GM18951 (cell line): ENCODE data around the gene NRIP1.

Source experiments
- POLR2A ChIP-seq: IDR thresholded peaks from 4 replicates; pipeline ENCODE4 v1.6.1; 2011; ENCODE audit warnings: mild to moderate bottlenecking; ENCODE audit not compliant: insufficient read length, insufficient read depth; ENCODE audit errors: extremely low read depth
- in situ Hi-C: fragments of 300-500 bp; cut with MboI; formaldehyde crosslinking; loops from one replicate; pipeline ENCODE4 v1.12.0; 2022; ENCODE audit warnings: low sequenced_read_pairs, mixed read lengths, inconsistent platforms; ENCODE audit not compliant: unreplicated experiment

NRIP1 gene

GRCh38 chr21:15022608-15023261 lies 42.1 kb downstream of the NRIP1 start:
- in situ Hi-C loops: no loop called here

GRCh38 chr21:15020797-15021196 lies 44.0 kb downstream of the NRIP1 start:
- in situ Hi-C loops: no loop called here
- no peak for TF ChIP-seq POLR2A

More at GRCh38 chr21:15022608-15023261, 42.1 kb downstream of the NRIP1 start:
- TF ChIP-seq POLR2A: no peak

DNA sequence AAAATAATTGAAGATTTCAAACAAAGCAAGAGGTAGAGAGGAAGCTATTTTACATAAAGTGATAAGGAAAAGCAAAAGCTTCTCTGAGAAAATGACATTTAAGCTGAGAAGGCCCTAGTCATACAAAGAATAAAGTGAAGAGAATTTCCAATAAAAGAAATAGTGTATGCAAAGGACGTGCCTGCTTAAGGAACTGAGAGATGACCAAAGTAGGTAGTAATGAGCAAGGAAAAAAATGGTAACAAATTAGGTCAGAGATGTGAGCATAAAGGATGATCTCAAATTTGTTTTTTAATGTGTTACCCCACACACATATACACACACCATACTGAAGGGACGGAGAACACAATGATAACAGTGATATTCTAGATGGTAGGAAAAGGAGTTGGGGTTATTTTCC lies 46.4 kb downstream of the NRIP1 start:
- in situ Hi-C loops: no loop called here

DNA sequence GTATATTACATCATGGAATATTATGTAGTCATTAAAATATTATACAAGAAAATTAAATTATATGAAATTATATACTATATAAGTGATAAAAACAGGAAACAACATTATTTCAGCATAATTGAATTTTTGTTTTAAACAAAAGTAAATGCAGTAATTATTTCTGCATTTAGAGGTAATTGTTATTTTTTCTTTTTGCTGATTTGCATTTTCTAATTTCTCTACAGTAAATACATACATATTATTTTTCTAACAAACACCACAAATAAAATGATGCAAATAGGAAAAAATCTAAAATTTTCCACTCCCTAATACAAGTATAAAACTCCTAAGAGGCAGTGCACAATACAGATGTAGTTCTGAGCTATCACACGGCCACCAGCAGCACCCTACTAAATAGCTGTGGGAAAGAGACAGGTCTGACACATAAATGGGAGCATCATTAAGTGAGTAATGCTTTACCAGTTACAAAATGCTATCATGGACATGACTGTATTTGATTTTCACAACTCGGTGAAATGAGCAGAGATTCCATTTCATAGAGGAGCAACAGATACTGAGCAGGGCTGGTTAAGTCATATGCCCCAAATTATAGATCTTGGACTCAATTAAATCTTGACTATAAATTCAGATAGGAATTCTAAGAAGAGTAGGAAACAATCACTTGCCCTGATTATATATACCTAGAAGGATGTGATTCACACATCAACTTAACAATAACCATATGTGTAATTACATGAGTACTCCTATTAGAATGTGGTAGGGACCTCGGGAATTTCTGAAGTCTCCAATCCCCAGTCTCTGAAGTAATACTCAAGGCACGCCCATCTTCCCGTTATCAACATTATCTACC lies 49.0 kb downstream of the NRIP1 start:
- TF ChIP-seq POLR2A: no peak
- in situ Hi-C loops: no loop called here

More for the DNA sequence above, 46.4 kb downstream of the NRIP1 start:
- TF ChIP-seq POLR2A: no peak

GRCh38 chr21:15014221-15014620 lies 50.6 kb downstream of the NRIP1 start:
- in situ Hi-C loops: no loop called here
- TF ChIP-seq POLR2A: no peak

DNA sequence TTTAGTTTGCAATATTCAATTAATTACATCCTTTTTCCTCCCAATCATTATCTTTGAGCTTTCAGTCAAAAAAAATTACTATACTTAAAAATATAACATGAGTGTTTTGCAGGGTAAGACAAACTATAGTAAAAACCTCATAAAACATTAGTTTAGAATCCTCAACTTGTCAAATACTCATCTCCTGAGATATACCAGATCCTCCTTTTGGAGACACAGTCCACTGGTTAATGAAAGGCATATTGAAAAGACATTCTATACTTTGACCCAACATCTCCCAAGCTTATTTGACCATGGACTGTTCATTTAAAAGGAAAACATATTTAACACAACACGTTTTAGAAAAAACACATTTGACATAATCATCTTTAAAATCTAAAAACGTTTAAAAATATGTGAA lies 52.8 kb downstream of the NRIP1 start:
- no peak for TF ChIP-seq POLR2A
- in situ Hi-C loops: no loop called here

GRCh38 chr21:15010645-15011044 lies 54.2 kb downstream of the NRIP1 start:
- in situ Hi-C loops: no loop called here
- TF ChIP-seq POLR2A: no peak

- in situ Hi-C loops: no loop called here
- no peak for TF ChIP-seq POLR2A
Measured at GRCh38 chr21:15009837-15010363, 54.9 kb downstream of the NRIP1 start.

DNA sequence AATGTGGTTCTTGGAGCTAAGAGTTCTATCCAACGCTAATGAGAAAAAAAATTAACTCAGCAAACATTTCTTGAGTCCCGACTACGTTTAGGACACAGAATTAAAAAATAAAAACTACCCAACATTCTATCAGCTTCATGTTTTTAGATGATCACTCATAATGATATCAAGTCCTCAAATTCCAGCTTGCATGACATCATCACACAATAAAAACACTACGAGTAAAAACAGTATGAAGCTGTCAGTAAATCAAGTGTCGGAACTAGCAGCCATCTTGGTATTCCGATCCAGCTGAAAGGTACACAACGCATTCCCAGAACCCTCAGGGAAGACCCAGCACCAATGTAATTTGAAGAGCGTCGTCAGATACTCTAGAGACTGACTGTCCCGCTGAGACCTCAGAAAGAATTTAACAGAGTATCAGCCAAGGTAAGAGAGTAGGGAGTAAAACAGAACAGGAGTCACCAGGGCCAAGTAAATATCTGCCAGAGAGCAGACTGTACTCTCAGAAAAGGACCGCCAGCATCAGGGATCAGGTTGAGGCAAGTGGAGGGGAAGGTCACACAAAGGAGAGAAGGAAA lies 57.0 kb downstream of the NRIP1 start:
- in situ Hi-C loops: no loop called here

DNA sequence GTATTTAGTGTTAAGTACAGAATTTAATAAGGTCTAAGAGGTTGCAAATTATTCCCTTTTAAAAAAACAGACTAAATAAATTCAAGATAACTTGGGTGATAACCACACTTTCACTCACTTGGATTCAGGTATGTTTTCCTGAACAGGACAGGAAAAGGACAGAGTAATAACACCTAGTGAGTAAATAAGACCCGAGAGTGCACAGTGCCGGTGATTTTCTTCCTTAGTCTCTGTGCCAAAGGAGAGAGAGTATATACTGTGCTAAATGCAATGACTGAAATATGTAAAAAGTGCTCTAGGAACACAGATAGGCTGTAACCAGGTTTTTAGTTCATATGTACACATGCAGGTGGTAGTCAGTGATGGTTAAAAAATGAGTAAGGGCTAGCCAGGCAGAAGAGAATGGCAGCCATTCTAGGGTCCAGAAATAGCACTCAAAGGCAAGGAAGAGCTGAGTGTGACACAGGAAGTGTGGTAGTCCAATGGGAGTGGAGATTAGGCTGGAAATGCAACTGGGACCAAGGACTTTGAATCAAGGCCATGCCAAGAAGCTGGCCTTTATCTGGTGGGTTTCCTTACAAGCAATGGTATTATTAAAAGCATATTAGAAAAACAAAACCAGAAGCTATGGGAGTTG lies 58.1 kb downstream of the NRIP1 start:
- in situ Hi-C loops: no loop called here

More for the DNA sequence above, 57.0 kb downstream of the NRIP1 start:
- TF ChIP-seq POLR2A: no peak

GRCh38 chr21:15005391-15005790 lies 59.4 kb downstream of the NRIP1 start:
- TF ChIP-seq POLR2A: no peak
- in situ Hi-C loops: no loop called here

More for the DNA sequence above, 58.1 kb downstream of the NRIP1 start:
- TF ChIP-seq POLR2A: no peak

DNA sequence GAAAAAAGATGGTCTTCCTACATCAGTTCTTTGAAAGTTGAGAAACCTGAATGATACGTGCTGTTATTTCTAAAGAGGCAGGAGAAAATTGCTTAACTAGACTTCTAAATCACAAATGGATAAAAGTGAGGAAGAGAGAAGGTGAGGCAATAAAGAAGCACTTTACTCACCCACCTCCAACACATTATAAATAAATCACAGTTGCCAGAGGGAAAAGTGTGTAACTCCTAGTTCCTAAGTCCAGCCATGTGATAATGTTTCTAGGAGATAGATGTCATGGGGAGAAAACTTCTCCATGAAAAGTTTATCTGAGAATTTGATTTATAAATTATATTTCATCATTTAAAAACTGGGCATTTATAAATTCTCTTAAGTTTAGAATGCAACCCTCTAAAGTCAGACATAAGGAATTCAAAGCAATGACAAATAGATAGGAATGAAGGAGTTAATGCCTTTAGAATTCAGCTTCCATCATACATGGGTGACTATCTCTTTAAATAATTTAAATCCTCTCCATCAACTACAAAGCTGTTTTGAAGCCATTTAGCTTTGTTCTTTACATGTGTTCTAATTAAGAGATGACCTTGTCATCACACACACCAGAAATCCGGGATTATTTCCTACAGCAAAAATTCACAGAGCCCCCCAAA lies 60.0 kb downstream of the NRIP1 start:
- no peak for TF ChIP-seq POLR2A
- in situ Hi-C loops: no loop called here
